CD14-positive monocyte (primary cell): Measurements from ENCODE around the gene NTM. TPM values are rescaled to one million over a fixed set of nuclear protein-coding genes. Genes with fewer than 3 reads are reported as not detected.

Source experiments
- DNase-seq, 3 donors: peaks; one replicate each; pipeline ENCODE4 v3.0.0-alpha.2; 2011 to 2022
- H2AFZ ChIP-seq: 2 replicates; pipeline ENCODE4 v1.6.0; 2012; ENCODE audit warnings: mild to moderate bottlenecking, low read depth, low read length, inconsistent platforms; ENCODE audit not compliant: insufficient read depth, poor library complexity, severe bottlenecking
- H3K27ac ChIP-seq, 2 donors: 1 replicate in 1 of 2; 2 replicates in 1 of 2; pipeline ENCODE4 v1.5.1; 2012 to 2013; ENCODE audit warnings: low read length in 2 of 2, control low read depth in 1 of 2, inconsistent platforms in 1 of 2, low read depth in 1 of 2, mild to moderate bottlenecking in 1 of 2
- H3K27me3 ChIP-seq, 2 donors: one replicate each; pipeline versions ENCODE4 v1.6.0 to v1.6.1; 2011 to 2013; ENCODE audit warnings: low read length in 2 of 2; ENCODE audit not compliant: control insufficient read depth in 2 of 2, insufficient read depth in 2 of 2
- H3K36me3 ChIP-seq, 2 donors: replicated peaks in 1 of 2; 1 replicate in 1 of 2; 2 replicates in 1 of 2; pipeline versions ENCODE4 v1.5.1 to v1.6.1; 2012 to 2013; ENCODE audit warnings: low read length in 2 of 2, control low read depth in 1 of 2, inconsistent platforms in 1 of 2, mild to moderate bottlenecking in 1 of 2; ENCODE audit not compliant: insufficient read depth in 2 of 2, control insufficient read depth in 1 of 2
- H3K4me1 ChIP-seq, 2 donors: 1 replicate in 1 of 2; 2 replicates in 1 of 2; pipeline versions ENCODE4 v1.5.1 to v1.6.1; 2012 to 2013; ENCODE audit warnings: low read length in 2 of 2, control low read depth in 1 of 2, inconsistent platforms in 1 of 2, mild to moderate bottlenecking in 1 of 2, moderate library complexity in 1 of 2; ENCODE audit not compliant: insufficient read depth in 2 of 2, control insufficient read depth in 1 of 2
- H3K4me2 ChIP-seq: replicated peaks from 2 replicates; pipeline ENCODE3; 2012; ENCODE audit warnings: low read length, moderate library complexity, mild to moderate bottlenecking; ENCODE audit not compliant: poor library complexity, severe bottlenecking; ENCODE audit errors: extremely low read depth
- H3K4me3 ChIP-seq, 3 experiments: fragments of 200-600 bp in 1 of 3; sonication (generic) in 1 of 3; replicated peaks in 1 of 3; 1 replicate in 2 of 3; 2 replicates in 1 of 3; pipeline ENCODE4 v1.5.1; 2011 to 2013; ENCODE audit warnings: low read length in 3 of 3, mild to moderate bottlenecking in 3 of 3, control low read depth in 2 of 3, low read depth in 2 of 3, inconsistent platforms in 1 of 3, moderate library complexity in 1 of 3
- H3K79me2 ChIP-seq: 2 replicates; pipeline ENCODE4 v1.6.0; 2012; ENCODE audit warnings: mild to moderate bottlenecking, control low read depth, inconsistent platforms, low read length, moderate library complexity; ENCODE audit not compliant: insufficient read depth
- H3K9ac ChIP-seq: 2 replicates; pipeline ENCODE4 v1.6.0; 2017; ENCODE audit warnings: low read length, mild to moderate bottlenecking; ENCODE audit not compliant: insufficient read depth, poor library complexity, severe bottlenecking
- H3K9me3 ChIP-seq, 2 donors: replicated peaks in 1 of 2; 1 replicate in 1 of 2; 2 replicates in 1 of 2; pipeline versions ENCODE4 v1.5.1 to v1.6.1; 2012 to 2013; ENCODE audit warnings: low read length in 2 of 2, control low read depth in 1 of 2; ENCODE audit not compliant: control insufficient read depth in 1 of 2, insufficient read depth in 1 of 2
- H4K20me1 ChIP-seq: 2 replicates; pipeline ENCODE4 v1.6.0; 2012; ENCODE audit warnings: mild to moderate bottlenecking, low read length, control low read depth, moderate library complexity; ENCODE audit not compliant: insufficient read depth
- H3K27ac Mint-ChIP-seq, 7 donors: one replicate each; pipeline ENCODE4 v1.8.0; 2020; ENCODE audit warnings: mild to moderate bottlenecking in 7 of 7, mixed read lengths in 7 of 7, moderate library complexity in 6 of 7, inconsistent platforms in 2 of 7
- H3K27me3 Mint-ChIP-seq, 3 donors: one replicate each; pipeline ENCODE4 v1.8.0; 2021 to 2022; ENCODE audit warnings: low read depth in 3 of 3, mild to moderate bottlenecking in 3 of 3, mixed read lengths in 3 of 3, moderate library complexity in 3 of 3, inconsistent platforms in 1 of 3
- H3K36me3 Mint-ChIP-seq, 2 donors: one replicate each; pipeline ENCODE4 v1.8.0; 2020; ENCODE audit warnings: mixed read lengths in 2 of 2, inconsistent platforms in 1 of 2, mild to moderate bottlenecking in 1 of 2
- H3K4me1 Mint-ChIP-seq: one replicate; pipeline ENCODE4 v1.8.0; 2020; ENCODE audit warnings: mild to moderate bottlenecking, mixed read lengths
- H3K4me3 Mint-ChIP-seq, 2 donors: one replicate each; pipeline ENCODE4 v1.8.0; 2020; ENCODE audit warnings: mild to moderate bottlenecking in 2 of 2, mixed read lengths in 2 of 2, moderate library complexity in 1 of 2
- H3K9me3 Mint-ChIP-seq, 7 donors: one replicate each; pipeline ENCODE4 v1.8.0; 2020 to 2022; ENCODE audit warnings: mixed read lengths in 7 of 7, mild to moderate bottlenecking in 6 of 7, moderate library complexity in 6 of 7, inconsistent platforms in 2 of 7
- WGBS: methylation state at CpG from one replicate; pipeline ENCODE4 v1.1.5; 2013; ENCODE audit warnings: missing lambda C conversion rate; ENCODE audit not compliant: insufficient coverage; 5-methylcytosine and 5-hydroxymethylcytosine counted together
- intact Hi-C, 2 donors: fragments of 100-400 bp; cut with micrococcal nuclease; formaldehyde crosslinking; loops; one replicate each; pipeline versions ENCODE4 v1.15.0 to v1.15.1; 2023
- polyA plus RNA-seq, 3 donors: library from polyadenylated mRNA; depleted of rRNA in 1 of 3; unstranded in 2 of 3; stranded (reverse) in 1 of 3; fragments of 300-500 nt in 2 of 3; fragments of >200 nt in 1 of 3; fragmentation: Illumina TruSeq in 2 of 3; gene quantifications; 1 replicate in 2 of 3; 2 replicates in 1 of 3; pipeline ENCODE4 v1.2.3, GENCODE V29; 2012 to 2021
- TF ChIP-seq, protein P1 (sequence below): fragments of 200-600 bp; IDR thresholded peaks from one replicate; pipeline ENCODE4 v1.8.0; 2022; ENCODE audit warnings: antibody characterized with exemption, mild to moderate bottlenecking

Gene NTM
- polyA plus RNA-seq, 3 donors: not detected

GRCh38 chr11:132126973-132127899 lies 756.8 kb downstream of the NTM start:
- DNase-seq: peak in 2 of 3 donors; percentile 11
- Histone ChIP-seq H3K36me3 (no peaks in the 10 kb centered on the region), H2AFZ (peak overlapping the region; percentile 29), H3K4me1 (peaks cover 9 to 12% of the 10 kb centered on the region in 2 donors), H3K27ac (no peak overlapping the region), H3K27me3 (no peaks in the 10 kb centered on the region), H3K9ac (no peak overlapping the region), H4K20me1 (no peaks in the 10 kb centered on the region), H3K4me2 (peak overlapping the region; percentile 55), H3K4me3 (peak overlapping the region; percentile 25 to 63 (median 35)), H3K9me3 (no peaks in the 10 kb centered on the region), H3K79me2 (no peaks in the 10 kb centered on the region)
- Mint-ChIP-seq H3K4me3 (no peak overlapping the region), H3K4me1 (no peaks in the 10 kb centered on the region), H3K36me3 (no peaks in the 10 kb centered on the region), H3K27ac (no peak overlapping the region), H3K9me3 (no peaks in the 10 kb centered on the region), H3K27me3 (peaks cover 3 to 29% (median 5%) of the 10 kb centered on the region in 3 donors)
- TF ChIP-seq, protein P1, sequence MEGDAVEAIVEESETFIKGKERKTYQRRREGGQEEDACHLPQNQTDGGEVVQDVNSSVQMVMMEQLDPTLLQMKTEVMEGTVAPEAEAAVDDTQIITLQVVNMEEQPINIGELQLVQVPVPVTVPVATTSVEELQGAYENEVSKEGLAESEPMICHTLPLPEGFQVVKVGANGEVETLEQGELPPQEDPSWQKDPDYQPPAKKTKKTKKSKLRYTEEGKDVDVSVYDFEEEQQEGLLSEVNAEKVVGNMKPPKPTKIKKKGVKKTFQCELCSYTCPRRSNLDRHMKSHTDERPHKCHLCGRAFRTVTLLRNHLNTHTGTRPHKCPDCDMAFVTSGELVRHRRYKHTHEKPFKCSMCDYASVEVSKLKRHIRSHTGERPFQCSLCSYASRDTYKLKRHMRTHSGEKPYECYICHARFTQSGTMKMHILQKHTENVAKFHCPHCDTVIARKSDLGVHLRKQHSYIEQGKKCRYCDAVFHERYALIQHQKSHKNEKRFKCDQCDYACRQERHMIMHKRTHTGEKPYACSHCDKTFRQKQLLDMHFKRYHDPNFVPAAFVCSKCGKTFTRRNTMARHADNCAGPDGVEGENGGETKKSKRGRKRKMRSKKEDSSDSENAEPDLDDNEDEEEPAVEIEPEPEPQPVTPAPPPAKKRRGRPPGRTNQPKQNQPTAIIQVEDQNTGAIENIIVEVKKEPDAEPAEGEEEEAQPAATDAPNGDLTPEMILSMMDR: peak; percentile 48
- intact Hi-C loops: loop anchor here (2.0 to 10.0 kb wide), 4 partner anchors 252 to 378 kb away; no protein-coding TSS in a partner anchor
- WGBS: 79% methylated on average over 8 of the region's 19 CpGs

GRCh38 chr11:132127900-132128288 lies 757.5 kb downstream of the NTM start:
- H3K4me1 Mint-ChIP-seq: no peaks in the 10 kb centered on the region
- Histone ChIP-seq H3K4me1 (peaks cover 9 to 12% of the 10 kb centered on the region in 2 donors), H4K20me1 (no peaks in the 10 kb centered on the region), H3K36me3 (no peaks in the 10 kb centered on the region), H3K79me2 (no peaks in the 10 kb centered on the region), H3K4me3 (no peak overlapping the region), H3K4me2 (no peak overlapping the region), H3K27ac (no peak overlapping the region), H3K27me3 (no peaks in the 10 kb centered on the region), H2AFZ (no peak overlapping the region), H3K9ac (no peak overlapping the region), H3K9me3 (no peaks in the 10 kb centered on the region)
- no peak overlapping the region for H3K27ac Mint-ChIP-seq
- no peak for DNase-seq
- TF ChIP-seq, protein P1: no peak
- no peak overlapping the region for H3K4me3 Mint-ChIP-seq
- no CpG with 5 or more reads among the region's 2 CpGs for WGBS
- H3K27me3 Mint-ChIP-seq: peaks cover 3 to 27% (median 5%) of the 10 kb centered on the region in 3 donors
- no peaks in the 10 kb centered on the region for H3K9me3 Mint-ChIP-seq
- H3K36me3 Mint-ChIP-seq: no peaks in the 10 kb centered on the region
- intact Hi-C loops: loop anchor here (2.0 to 10.0 kb wide), 4 partner anchors 253 to 379 kb away; no protein-coding TSS in a partner anchor
